Sigmoid colon (tissue), 7 donors: ENCODE results near the gene CCDC200. TPM values are rescaled to one million over a fixed set of nuclear protein-coding genes. Genes with fewer than 3 reads are reported as not detected.
"Not testable (repeated sequence)": the region's sequence is repeated elsewhere in the genome, so short reads cannot be mapped to it uniquely, and the experiment has no call there.

ENCODE experiments used
- DNase-seq: peaks from one replicate; pipeline ENCODE4 v3.0.0-alpha.2; 2019
- H3K27ac ChIP-seq, 4 donors: fragments of 200-600 bp; sonication (generic); one replicate each; pipeline ENCODE4 v1.5.1; 2016 to 2019; ENCODE audit warnings: mild to moderate bottlenecking in 1 of 4
- H3K27me3 ChIP-seq, 3 donors: fragments of 200-600 bp; sonication (generic); one replicate each; pipeline ENCODE4 v1.5.1; 2019; ENCODE audit warnings: mild to moderate bottlenecking in 1 of 3
- H3K36me3 ChIP-seq, 4 donors: fragments of 200-600 bp; sonication (generic); one replicate each; pipeline ENCODE4 v1.5.1; 2016 to 2019
- H3K4me1 ChIP-seq, 4 donors: fragments of 200-600 bp; sonication (generic); one replicate each; pipeline ENCODE4 v1.5.1; 2017 to 2019
- H3K4me3 ChIP-seq, 4 donors: fragments of 200-600 bp; sonication (generic); one replicate each; pipeline ENCODE4 v1.5.1; 2017 to 2019; ENCODE audit warnings: mild to moderate bottlenecking in 2 of 4, moderate library complexity in 1 of 4
- H3K9me3 ChIP-seq, 4 donors: fragments of 200-600 bp in 3 of 4; sonication (generic) in 3 of 4; one replicate each; pipeline versions ENCODE4 v1.5.1 to v1.6.1; 2013 to 2019
- CTCF ChIP-seq, 4 experiments: fragments of 450-650 bp in 3 of 4; fragments of 200-600 bp in 1 of 4; IDR thresholded peaks; one replicate each; pipeline ENCODE4 v1.5.1; 2016 to 2019; ENCODE audit warnings: antibody characterized with exemption in 4 of 4, mild to moderate bottlenecking in 3 of 4, moderate library complexity in 2 of 4
- EP300 ChIP-seq, 4 donors: sonication (generic); formaldehyde crosslinking; IDR thresholded peaks; one replicate each; pipeline ENCODE4 v1.6.1; 2017; ENCODE audit warnings: antibody characterized with exemption in 4 of 4
- POLR2A ChIP-seq, 2 donors: fragments of 450-650 bp; IDR thresholded peaks; one replicate each; pipeline ENCODE4 v1.6.1; 2016; ENCODE audit warnings: antibody characterized with exemption in 2 of 2, mild to moderate bottlenecking in 2 of 2, moderate library complexity in 2 of 2
- POLR2AphosphoS5 ChIP-seq, 4 donors: sonication (generic); formaldehyde crosslinking; IDR thresholded peaks; one replicate each; pipeline ENCODE4 v1.6.1; 2017; ENCODE audit warnings: antibody characterized with exemption in 4 of 4
- WGBS, 2 donors: extraction: QIAGEN DNeasy Blood & Tissue Kit; methylation state at CpG; one replicate each; pipeline ENCODE4 v1.1.7; 2013; 5-methylcytosine and 5-hydroxymethylcytosine counted together
- intact Hi-C: fragments of 100-400 bp; cut with DNase I; formaldehyde crosslinking; loops from one replicate; pipeline ENCODE4 v1.15.1; 2023
- polyA plus RNA-seq, 3 donors: library from polyadenylated mRNA; stranded (reverse); fragments of 200-250 nt; gene quantifications; one replicate each; pipeline ENCODE4 v1.2.3, GENCODE V29; 2013
- total RNA-seq, 4 donors: library from RNA; depleted of rRNA; stranded (reverse); fragments of >200 nt; gene quantifications; one replicate each; pipeline ENCODE4 v1.1.0, GENCODE V29; 2016
- donor health status: healthy with polysubstance abuse.
- donor health status: Bipolar disorder and iron deficiency.
- donor health status: healthy.

Gene CCDC200
- total and polyA plus RNA-seq, 7 donors = 0.12 TPM; not detected in 6

DNA sequence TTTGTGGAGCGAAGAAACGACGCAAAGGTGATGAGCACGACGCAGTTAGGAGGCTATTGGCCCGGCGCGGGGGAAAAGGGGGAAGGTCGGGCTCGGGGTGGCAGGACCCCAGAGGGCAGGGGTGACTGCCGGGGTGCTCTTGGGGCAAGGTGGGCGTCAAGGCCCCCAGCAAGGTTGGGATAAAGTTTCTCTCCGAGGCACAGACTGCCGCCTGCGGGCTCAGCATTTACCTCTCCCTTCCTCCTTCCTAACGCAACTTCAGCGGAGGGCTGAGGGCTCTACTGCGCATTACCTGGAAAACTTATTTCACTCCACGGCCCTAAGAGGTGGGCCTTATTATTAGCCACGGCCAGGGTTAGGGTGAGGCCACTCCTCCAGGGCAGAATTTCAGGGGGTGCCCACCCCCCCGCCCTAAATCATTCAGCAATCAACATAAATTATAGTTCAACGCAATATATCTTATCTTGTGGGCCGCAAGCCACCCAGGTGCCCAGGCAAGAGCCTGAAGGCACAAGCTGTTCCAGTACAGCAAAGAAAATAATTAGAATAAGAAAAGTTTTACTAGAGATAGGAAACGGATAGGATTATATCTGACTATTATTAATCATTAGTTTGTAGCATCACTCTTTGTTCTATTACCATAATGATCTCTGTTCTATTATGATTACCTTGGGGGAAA is 3.7 kb upstream of the CCDC200 start:
- intact Hi-C loops, H3K36me3 ChIP-seq, H3K4me1 ChIP-seq, H3K9me3 ChIP-seq, H3K27me3 ChIP-seq: not testable (repeated sequence)
- peak overlapping the region; percentile 22 to 66 (median 30) for H3K27ac ChIP-seq
- peak; percentile 88 for DNase-seq
- TF ChIP-seq POLR2AphosphoS5 (IDR thresholded peaks at IDR 0.05) (peak in 1 of 4 donors; percentile 26), EP300 (IDR thresholded peaks at IDR 0.05) (peak in 2 of 4 donors; percentile 13 to 20)
- 31 to 65% methylated on average over 16 of the region's 24 CpGs for WGBS, 2 donors
- peak overlapping the region in 3 of 4 donors; percentile 0 to 17 (median 16) for H3K4me3 ChIP-seq

DNA sequence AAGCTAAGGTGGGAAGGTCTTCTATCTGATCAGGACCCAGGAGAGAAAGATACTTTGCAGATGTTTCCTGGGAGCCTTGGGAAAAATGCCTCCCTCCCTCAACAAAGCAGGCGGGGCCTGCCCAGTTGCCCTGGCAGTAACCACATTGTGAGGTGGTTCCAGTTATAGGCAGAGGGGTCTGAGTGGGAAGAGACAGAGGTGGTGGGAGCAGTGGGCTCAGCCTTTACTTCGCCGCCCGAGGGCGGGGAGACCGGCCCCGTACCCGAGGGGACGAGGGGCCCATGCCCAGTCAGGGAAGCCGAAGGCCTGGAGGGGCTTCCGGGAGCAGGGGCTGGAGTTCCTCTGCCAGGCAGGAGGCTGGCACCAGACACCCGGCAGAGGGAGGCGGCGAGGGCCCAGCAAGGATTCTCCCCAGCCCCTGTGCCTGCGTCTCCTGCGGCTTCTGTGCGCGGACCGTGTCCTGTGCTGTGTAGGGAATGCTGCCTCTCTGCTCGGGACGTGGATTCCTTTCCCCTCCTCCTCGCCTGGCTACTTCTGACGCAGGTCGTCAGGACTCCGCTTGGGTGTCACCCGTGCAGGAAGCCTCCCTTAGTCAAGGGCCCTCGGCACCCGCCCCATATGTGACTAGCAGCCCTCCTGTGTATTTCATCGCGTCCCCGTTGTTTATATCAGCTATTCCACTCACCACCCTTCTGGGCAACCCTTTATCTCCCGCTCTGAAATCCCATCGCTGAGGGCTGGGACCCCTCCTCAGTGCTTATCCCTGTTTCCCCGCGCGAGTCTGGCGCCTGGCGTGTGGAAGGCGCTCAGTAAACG is 3.0 kb upstream of the CCDC200 start:
- H3K27me3 ChIP-seq, H3K4me1 ChIP-seq, intact Hi-C loops, H3K9me3 ChIP-seq, H3K36me3 ChIP-seq: not testable (repeated sequence)
- Histone ChIP-seq H3K27ac (peak overlapping the region; percentile 28 to 73 (median 60)), H3K4me3 (peak overlapping the region in 3 of 4 donors; percentile 0 to 17 (median 16))
- DNase-seq = peak; percentile 66
- WGBS, 2 donors = 69 to 86% methylated on average over 18 to 19 of the region's 40 CpGs
- TF ChIP-seq POLR2AphosphoS5 (IDR thresholded peaks at IDR 0.05) = peak in 1 of 4 donors; percentile 39

GRCh38 chr17:43226393-43226792 is 2.0 kb downstream of the CCDC200 start:
- DNase-seq = peak; percentile 19
- WGBS, 2 donors = 92 to 97% methylated on average over 7 of the region's 7 CpGs
- TF ChIP-seq CTCF (IDR thresholded peaks at IDR 0.05) (no peak), POLR2A (IDR thresholded peaks at IDR 0.05) (no peak)

DNA sequence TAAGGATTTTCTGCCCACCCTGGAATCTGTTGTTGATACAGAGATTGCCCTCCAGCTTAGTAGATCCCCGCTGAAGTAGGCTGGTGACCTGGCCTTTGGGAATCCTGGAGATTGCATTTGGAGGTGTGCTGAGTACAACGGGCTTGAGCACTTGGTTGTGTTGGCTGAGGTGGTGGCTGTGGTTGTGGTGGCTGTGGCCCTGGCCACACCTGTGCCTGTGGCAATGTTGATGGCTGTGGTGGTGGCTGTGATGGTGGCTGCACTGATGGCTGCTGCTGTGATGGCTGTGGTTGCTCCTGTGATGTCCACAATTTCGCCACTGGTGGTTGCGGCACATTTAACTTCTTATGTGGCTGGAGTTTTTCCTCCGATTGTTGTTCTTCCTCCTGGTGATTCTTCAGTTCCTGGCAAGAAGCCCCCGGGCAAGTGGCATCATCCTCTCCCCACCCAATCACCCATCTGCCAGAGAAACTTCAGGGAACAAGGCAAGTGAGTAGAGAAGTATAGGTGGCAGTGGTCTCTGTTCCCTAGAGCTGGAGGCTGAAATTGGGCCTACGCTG is 4.2 kb downstream of the CCDC200 start:
- Histone ChIP-seq H3K4me3 (no peak overlapping the region), H3K4me1 (no peaks in the 10 kb centered on the region), H3K27me3 (no peaks in the 10 kb centered on the region), H3K9me3 (no peaks in the 10 kb centered on the region), H3K36me3 (peaks cover 0 to 16% (median 0%) of the 10 kb centered on the region in 4 donors), H3K27ac (no peak overlapping the region)
- 86 to 93% methylated on average over 7 of the region's 7 CpGs for WGBS, 2 donors
- DNase-seq = peak; percentile 7
- TF ChIP-seq CTCF (IDR thresholded peaks at IDR 0.05) (no peak), POLR2AphosphoS5 (IDR thresholded peaks at IDR 0.05) (no peak), POLR2A (IDR thresholded peaks at IDR 0.05) (no peak), EP300 (IDR thresholded peaks at IDR 0.05) (no peak)
- intact Hi-C loops = no loop called here

More at GRCh38 chr17:43226393-43226792, 2.0 kb downstream of the CCDC200 start:
- intact Hi-C loops = no loop called here
- Histone ChIP-seq H3K36me3 (peaks cover 0 to 16% (median 0%) of the 10 kb centered on the region in 4 donors), H3K9me3 (no peaks in the 10 kb centered on the region), H3K4me3 (no peak overlapping the region), H3K4me1 (no peaks in the 10 kb centered on the region), H3K27me3 (no peaks in the 10 kb centered on the region), H3K27ac (no peak overlapping the region)

GRCh38 chr17:43220511-43221125 is 7.8 kb downstream of the CCDC200 start:
- Histone ChIP-seq H3K4me3 (no peak overlapping the region), H3K4me1 (no peaks in the 10 kb centered on the region), H3K36me3 (peaks cover 0 to 30% (median 9%) of the 10 kb centered on the region in 4 donors), H3K27ac (no peak overlapping the region), H3K9me3 (no peaks in the 10 kb centered on the region), H3K27me3 (no peaks in the 10 kb centered on the region)
- DNase-seq = peak; percentile 35
- TF ChIP-seq POLR2A (IDR thresholded peaks at IDR 0.05) (no peak), POLR2AphosphoS5 (IDR thresholded peaks at IDR 0.05) (no peak), EP300 (IDR thresholded peaks at IDR 0.05) (no peak), CTCF (IDR thresholded peaks at IDR 0.05) (no peak)
- intact Hi-C loops = no loop called here
- 90% methylated on average over 9 of the region's 9 CpGs for WGBS, 2 donors
